Gastrocnemius medialis (tissue), 4 donors: ENCODE data around the gene SCGB1A1. TPM values are rescaled to one million over a fixed set of nuclear protein-coding genes. Genes with fewer than 3 reads are reported as not detected.

Experiments
- ATAC-seq, 2 donors: fragments of 150-250 bp; one replicate each; pipeline ENCODE4 v1.9.1; 2016
- DNase-seq, 2 donors: peaks; one replicate each; pipeline ENCODE4 v3.0.0-alpha.2; 2019
- H3K27ac ChIP-seq, 4 donors: fragments of 200-600 bp; sonication (generic); 1 replicate in 1 of 4; 2 replicates in 3 of 4; pipeline ENCODE4 v1.5.1; 2016 to 2018; ENCODE audit warnings: mild to moderate bottlenecking in 2 of 4, moderate library complexity in 1 of 4
- H3K27me3 ChIP-seq, 3 donors: fragments of 200-600 bp; sonication (generic) in 2 of 3; 1 replicate in 1 of 3; 2 replicates in 2 of 3; pipeline versions ENCODE4 v1.5.1 to v1.6.0; 2016 to 2019; ENCODE audit warnings: mild to moderate bottlenecking in 1 of 3, moderate library complexity in 1 of 3
- H3K36me3 ChIP-seq, 2 donors: fragments of 200-600 bp; sonication (generic) in 1 of 2; one replicate each; pipeline ENCODE4 v1.5.1; 2017 to 2018
- H3K4me1 ChIP-seq, 2 donors: fragments of 200-600 bp; sonication (generic) in 1 of 2; one replicate each; pipeline ENCODE4 v1.5.1; 2016 to 2017; ENCODE audit warnings: mild to moderate bottlenecking in 2 of 2
- H3K4me3 ChIP-seq, 4 donors: fragments of 200-600 bp; sonication (generic) in 3 of 4; 1 replicate in 1 of 4; 2 replicates in 3 of 4; pipeline ENCODE4 v1.5.1; 2016 to 2019; ENCODE audit warnings: mild to moderate bottlenecking in 2 of 4
- H3K9me3 ChIP-seq, 3 donors: fragments of 200-600 bp; sonication (generic) in 2 of 3; 1 replicate in 1 of 3; 2 replicates in 2 of 3; pipeline ENCODE4 v1.5.1; 2016 to 2019
- CTCF ChIP-seq, 5 experiments: fragments of 450-650 bp in 3 of 5; fragments of 200-600 bp in 2 of 5; sonication (generic) in 2 of 5; IDR thresholded peaks in 4 of 5; conservative IDR thresholded peaks in 1 of 5; 1 replicate in 4 of 5; 2 replicates in 1 of 5; pipeline ENCODE4 v1.5.1; 2016 to 2019; ENCODE audit warnings: antibody characterized with exemption in 5 of 5, mild to moderate bottlenecking in 3 of 5, moderate library complexity in 3 of 5
- POLR2A ChIP-seq, 2 donors: fragments of 450-650 bp; IDR thresholded peaks; one replicate each; pipeline ENCODE4 v1.6.1; 2017; ENCODE audit warnings: antibody characterized with exemption in 2 of 2, mild to moderate bottlenecking in 2 of 2, moderate library complexity in 2 of 2
- in situ Hi-C, 4 donors: fragments of 200-750 bp; cut with MboI; loops; one replicate each; pipeline versions ENCODE4 v1.15.0 to v1.8.0; 2017; ENCODE audit warnings: low sequenced_read_pairs in 4 of 4
- intact Hi-C: fragments of 100-400 bp; cut with DNase I; formaldehyde crosslinking; loops from one replicate; pipeline ENCODE4 v1.15.1; 2023; ENCODE audit warnings: low total_unique reads
- total RNA-seq, 4 donors: library from RNA; depleted of rRNA; stranded (reverse); fragments of >200 nt; gene quantifications; one replicate each; pipeline versions ENCODE4 v1.1.0 to v1.2.3, GENCODE V29; 2016

SCGB1A1 gene
- total RNA-seq, 4 donors from 2014 or later, result not detected

GRCh38 chr11:62437616-62438015 lies 18.8 kb downstream of the SCGB1A1 start:
- no peaks in the 10 kb centered on the region for H3K36me3 ChIP-seq
- no peak overlapping the region for H3K27ac ChIP-seq
- intact Hi-C loops, result no loop called here
- peaks cover 9 to 22% of the 10 kb centered on the region in 2 donors for H3K4me1 ChIP-seq
- H3K27me3 ChIP-seq, result no peaks in the 10 kb centered on the region
- in situ Hi-C loops, result no loop called here
- H3K4me3 ChIP-seq, result no peak overlapping the region
- TF ChIP-seq POLR2A (IDR thresholded peaks at IDR 0.05), result no peak
- no peak for TF ChIP-seq CTCF (IDR thresholded peaks at IDR 0.05 in 4 of 5, conservative IDR thresholded peaks at IDR 0.05 in 1 of 5)
- DNase-seq, result no peak
- no peaks in the 10 kb centered on the region for H3K9me3 ChIP-seq
- no peak for ATAC-seq

GRCh38 chr11:62438641-62439040 lies 19.8 kb downstream of the SCGB1A1 start:
- Histone ChIP-seq H3K27me3 (no peaks in the 10 kb centered on the region), H3K27ac (no peak overlapping the region), H3K36me3 (no peaks in the 10 kb centered on the region), H3K4me3 (no peak overlapping the region), H3K4me1 (peaks cover 6 to 25% of the 10 kb centered on the region in 2 donors), H3K9me3 (no peaks in the 10 kb centered on the region)
- ATAC-seq (no peak), DNase-seq (no peak)
- in situ Hi-C loops, result no loop called here
- no peak for TF ChIP-seq CTCF (IDR thresholded peaks at IDR 0.05 in 4 of 5, conservative IDR thresholded peaks at IDR 0.05 in 1 of 5)
- TF ChIP-seq POLR2A (IDR thresholded peaks at IDR 0.05), result no peak
- intact Hi-C loops, result no loop called here

GRCh38 chr11:62439785-62440602 lies 21.2 kb downstream of the SCGB1A1 start:
- ATAC-seq, result peak in 1 of 2 donors; percentile 37
- DNase-seq, result peak in 1 of 2 donors; percentile 38
- in situ Hi-C loops (no loop called here), intact Hi-C loops (no loop called here)
- Histone ChIP-seq H3K36me3 (no peaks in the 10 kb centered on the region), H3K9me3 (no peaks in the 10 kb centered on the region), H3K4me3 (peak overlapping the region in 1 of 4 donors; percentile 24), H3K4me1 (peaks cover 15 to 29% of the 10 kb centered on the region in 2 donors), H3K27ac (peak overlapping the region; percentile 56 to 74 (median 69)), H3K27me3 (no peaks in the 10 kb centered on the region)
- TF ChIP-seq CTCF (IDR thresholded peaks at IDR 0.05 in 4 of 5, conservative IDR thresholded peaks at IDR 0.05 in 1 of 5) (no peak), POLR2A (IDR thresholded peaks at IDR 0.05) (no peak)

GRCh38 chr11:62443390-62444235 lies 24.8 kb downstream of the SCGB1A1 start:
- in situ Hi-C loops (no loop called here), intact Hi-C loops (no loop called here)
- Histone ChIP-seq H3K27ac (peak overlapping the region; percentile 50 to 80 (median 73)), H3K4me1 (peaks cover 19 to 41% of the 10 kb centered on the region in 2 donors), H3K9me3 (no peaks in the 10 kb centered on the region), H3K27me3 (no peaks in the 10 kb centered on the region), H3K4me3 (peak overlapping the region; percentile 41 to 65 (median 56)), H3K36me3 (no peaks in the 10 kb centered on the region)
- ATAC-seq (peak; percentile 51 to 55), DNase-seq (peak; percentile 25 to 58)
- TF ChIP-seq POLR2A (IDR thresholded peaks at IDR 0.05), result no peak
- no peak for TF ChIP-seq CTCF (IDR thresholded peaks at IDR 0.05 in 4 of 5, conservative IDR thresholded peaks at IDR 0.05 in 1 of 5)
